ENCODE data around the gene FAT1.
"Not testable (repeated sequence)": the region's sequence is repeated elsewhere in the genome, so short reads cannot be mapped to it uniquely, and the experiment has no call there.

The FAT1 gene

GRCh38 chr4:186687265-186687664 lies 36.4 kb downstream of the FAT1 start:
- TF ChIP-seq POLR2A (IDR thresholded peaks at IDR 0.05; ENCODE audit: low read length) (no peak), GATA1 (IDR thresholded peaks at IDR 0.05; ENCODE audit: low read depth, low read length) (no peak)
- DNase-seq: no peak

DNA sequence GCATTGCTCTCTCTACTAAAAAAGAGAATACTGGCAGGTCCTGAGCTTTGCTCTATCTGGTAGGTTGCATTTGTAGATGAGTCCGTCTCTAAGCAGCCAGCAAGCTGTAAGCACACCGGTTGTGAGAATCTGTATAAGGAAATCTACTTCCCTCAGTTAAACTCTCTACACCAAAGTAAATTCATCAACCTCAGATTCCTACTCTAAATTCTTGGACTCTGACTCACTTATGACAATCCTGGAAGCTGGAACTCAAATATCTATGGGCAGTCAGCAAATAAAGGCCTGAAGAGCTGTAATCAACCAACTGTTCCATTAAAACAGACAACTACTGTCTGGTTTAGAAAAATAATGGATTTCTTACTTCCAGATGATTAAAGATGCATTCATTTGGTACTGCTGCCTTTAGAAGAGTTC lies 37.9 kb downstream of the FAT1 start:
- no peak for TF ChIP-seq GATA1 (IDR thresholded peaks at IDR 0.05; ENCODE audit: low read depth, low read length)
- DNase-seq: no peak

- TF ChIP-seq GATA1 (IDR thresholded peaks at IDR 0.05; ENCODE audit: low read depth, low read length) (no peak), POLR2A (IDR thresholded peaks at IDR 0.05; ENCODE audit: low read length) (no peak)
- no peak for DNase-seq
Measured at GRCh38 chr4:186684889-186685309, 38.8 kb downstream of the FAT1 start.

DNA sequence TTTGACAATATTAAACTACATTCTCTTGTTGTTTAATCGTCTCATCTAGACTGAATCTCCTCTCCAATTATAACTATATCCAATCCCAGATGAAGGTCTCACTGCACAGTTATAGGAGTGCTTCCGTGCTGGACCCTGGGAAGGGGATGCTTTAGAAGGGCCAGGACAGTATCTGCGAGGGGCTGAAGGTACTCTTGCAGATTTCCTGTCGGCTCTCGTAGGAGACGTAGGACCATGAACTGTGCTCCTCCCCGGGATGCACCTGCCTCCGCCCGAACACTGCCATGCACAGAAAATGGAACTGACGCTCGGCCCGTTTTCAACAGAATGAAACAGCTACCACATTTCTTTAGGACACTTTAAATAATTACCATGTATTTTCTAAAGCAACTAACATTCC lies 39.4 kb downstream of the FAT1 start:
- no peak for DNase-seq
- TF ChIP-seq POLR2A (IDR thresholded peaks at IDR 0.05; ENCODE audit: low read length) (no peak), GATA1 (IDR thresholded peaks at IDR 0.05; ENCODE audit: low read depth, low read length) (no peak)

- no peak for TF ChIP-seq GATA1 (IDR thresholded peaks at IDR 0.05; ENCODE audit: low read depth, low read length)
- no peak for TF ChIP-seq POLR2A (IDR thresholded peaks at IDR 0.05; ENCODE audit: low read length)
Measured at GRCh38 chr4:186680641-186681040, 43.0 kb downstream of the FAT1 start.

GRCh38 chr4:186676531-186677161 lies 47.0 kb downstream of the FAT1 start:
- no peak for DNase-seq
- TF ChIP-seq GATA1 (IDR thresholded peaks at IDR 0.05; ENCODE audit: low read depth, low read length): no peak
- no peak for TF ChIP-seq POLR2A (IDR thresholded peaks at IDR 0.05; ENCODE audit: low read length)

More at GRCh38 chr4:186680641-186681040, 43.0 kb downstream of the FAT1 start:
- no peak for DNase-seq

DNA sequence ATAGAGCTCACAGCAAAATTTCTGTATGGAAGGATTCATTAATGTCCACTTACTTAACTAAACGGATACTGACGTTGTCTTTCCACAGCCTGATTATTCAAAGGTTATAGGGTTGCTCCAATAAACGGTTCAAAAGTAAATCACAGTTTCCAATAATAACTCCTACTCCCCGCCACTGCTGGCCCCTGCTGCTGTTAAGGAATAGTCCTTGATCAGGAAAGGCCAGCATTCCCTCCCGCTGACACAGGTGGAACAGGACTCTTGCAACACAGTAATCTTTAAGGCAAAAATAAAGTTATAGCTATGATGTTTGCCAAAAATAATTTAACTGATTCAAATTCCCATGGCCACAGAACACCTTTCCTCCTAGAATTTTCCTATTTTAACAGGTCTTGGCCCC lies 53.9 kb downstream of the FAT1 start:
- TF ChIP-seq GATA1 (IDR thresholded peaks at IDR 0.05; ENCODE audit: low read depth, low read length) (no peak), POLR2A (IDR thresholded peaks at IDR 0.05; ENCODE audit: low read length) (no peak)
- DNase-seq: no peak

DNA sequence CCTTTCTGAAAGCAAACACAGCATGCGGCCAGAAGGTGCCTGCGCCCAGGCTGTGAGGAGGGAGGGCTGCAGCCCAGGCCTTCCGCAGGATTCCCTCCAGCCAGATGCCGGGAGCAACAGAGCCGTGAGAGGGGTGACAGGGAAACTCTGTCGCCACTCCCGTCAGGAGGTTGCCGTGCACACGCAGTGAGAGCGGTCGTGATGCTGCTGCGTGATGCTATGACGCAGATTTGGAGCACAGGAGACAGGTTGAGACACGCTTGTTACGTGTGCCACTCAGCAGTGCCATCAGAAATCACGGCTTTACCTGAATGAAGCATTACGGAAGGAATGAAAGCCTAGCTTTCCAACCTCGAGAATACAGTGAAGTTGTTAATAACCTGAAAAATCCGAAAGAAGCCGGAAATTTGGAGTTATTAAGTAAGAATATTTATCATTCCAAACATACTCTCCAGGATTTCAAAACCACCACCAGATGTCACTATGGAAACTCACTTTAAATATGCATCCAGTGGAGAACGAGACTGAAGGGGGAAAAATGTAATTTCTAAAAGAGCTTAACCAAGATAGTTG lies 54.4 kb downstream of the FAT1 start:
- TF ChIP-seq POLR2A (IDR thresholded peaks at IDR 0.05; ENCODE audit: low read length) (no peak), GATA1 (IDR thresholded peaks at IDR 0.05; ENCODE audit: low read depth, low read length) (no peak)
- peak in 1 of 2 experiments; percentile 24 for DNase-seq

GRCh38 chr4:186666750-186667149 lies 56.9 kb downstream of the FAT1 start:
- no peak for TF ChIP-seq POLR2A (IDR thresholded peaks at IDR 0.05; ENCODE audit: low read length)
- TF ChIP-seq GATA1 (IDR thresholded peaks at IDR 0.05; ENCODE audit: low read depth, low read length): no peak
- no peak for DNase-seq

GRCh38 chr4:186666252-186666651 lies 57.4 kb downstream of the FAT1 start:
- TF ChIP-seq GATA1 (IDR thresholded peaks at IDR 0.05; ENCODE audit: low read depth, low read length) (no peak), POLR2A (IDR thresholded peaks at IDR 0.05; ENCODE audit: low read length) (no peak)
- DNase-seq: no peak

GRCh38 chr4:186660403-186660802 lies 63.3 kb downstream of the FAT1 start:
- TF ChIP-seq POLR2A (IDR thresholded peaks at IDR 0.05; ENCODE audit: low read length) (no peak), GATA1 (IDR thresholded peaks at IDR 0.05; ENCODE audit: low read depth, low read length) (no peak)
- no peak for DNase-seq

DNA sequence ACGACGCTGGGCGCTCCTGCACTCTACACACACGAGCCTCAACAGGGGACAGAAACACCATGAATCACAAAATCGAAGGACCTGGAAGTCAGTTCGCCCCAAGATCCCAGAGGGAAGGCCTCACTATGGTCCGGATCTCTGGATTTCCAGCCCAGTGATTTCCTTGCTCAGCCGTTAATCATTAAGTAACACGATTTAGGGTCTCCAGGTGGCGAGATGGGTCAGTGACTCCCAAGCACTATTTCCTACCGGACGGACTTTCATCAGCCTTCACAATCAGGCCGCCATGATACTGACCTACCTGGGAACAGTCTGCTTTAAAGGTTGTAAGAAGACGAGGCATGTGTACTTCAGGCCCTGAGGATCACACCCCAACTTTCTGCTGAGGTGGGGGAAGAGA lies 63.7 kb downstream of the FAT1 start:
- DNase-seq: no peak
- TF ChIP-seq GATA1 (IDR thresholded peaks at IDR 0.05; ENCODE audit: low read depth, low read length): no peak
- TF ChIP-seq POLR2A (IDR thresholded peaks at IDR 0.05; ENCODE audit: low read length): no peak

GRCh38 chr4:186659456-186659855 lies 64.2 kb downstream of the FAT1 start:
- not testable (repeated sequence) for DNase-seq

DNA sequence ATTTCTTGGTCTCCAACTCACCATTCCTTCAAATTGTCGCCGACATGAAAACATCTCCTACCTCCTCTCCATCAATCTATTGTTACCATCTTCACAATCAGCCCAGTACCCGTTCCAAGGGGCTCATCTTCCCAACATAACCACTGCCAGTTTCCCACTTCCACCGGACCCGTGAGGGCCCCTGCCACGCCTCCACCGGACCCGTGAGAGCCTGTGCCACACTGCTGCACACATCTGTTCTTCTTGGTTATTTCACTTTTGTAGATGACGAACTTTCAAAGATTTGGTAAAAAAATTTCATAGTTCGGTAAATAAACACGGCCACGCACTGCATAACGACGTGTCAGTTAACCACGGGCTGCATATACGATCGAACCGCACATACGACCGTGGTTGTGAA lies 65.0 kb downstream of the FAT1 start:
- DNase-seq: no peak
- TF ChIP-seq GATA1 (IDR thresholded peaks at IDR 0.05; ENCODE audit: low read depth, low read length): no peak
- TF ChIP-seq POLR2A (IDR thresholded peaks at IDR 0.05; ENCODE audit: low read length): no peak

- no peak for DNase-seq
- TF ChIP-seq POLR2A (IDR thresholded peaks at IDR 0.05; ENCODE audit: low read length): no peak
- TF ChIP-seq GATA1 (IDR thresholded peaks at IDR 0.05; ENCODE audit: low read depth, low read length): no peak
Measured at GRCh38 chr4:186657764-186658163, 65.9 kb downstream of the FAT1 start.

Data from erythroblast (primary cell).